HepG2 (cell line): ENCODE results near the gene ETNK1. TPM values are rescaled to one million over a fixed set of nuclear protein-coding genes. Genes with fewer than 3 reads are reported as not detected.

Experiments used
- ATAC-seq: fragments of 200-7000 bp; cut with Tn5 transposase; 3 replicates; pipeline ENCODE4 v1.9.1; 2020; ENCODE audit warnings: mild to moderate bottlenecking, moderate library complexity
- BruUV-seq: library from RNA; stranded (reverse); fragments of 400-500 nt; replicated peaks from 2 replicates; lab custom pipeline; 2021; lab: Mats Ljungman, UMichigan
- CTCF ChIA-PET: fragments of 300-600 bp; formaldehyde crosslinking; extraction: SDS; loops from one replicate; lab custom pipeline; 2021; ENCODE audit warnings: low total read pairs, inconsistent platforms, low intra/inter-chr PET ratio; lab: Yijun Ruan, JAX
- POLR2A ChIA-PET: fragments of 350-600 bp; sonication (Branson Sonifier 250); formaldehyde crosslinking; loops from one replicate; lab custom pipeline; 2020; ENCODE audit warnings: antibody characterized with exemption, inconsistent platforms; lab: Yijun Ruan, JAX
- DNase-seq: peaks from one replicate; pipeline ENCODE4 v3.0.0-alpha.2; 2015; ENCODE audit warnings: low spot score
- FAIRE-seq: peaks from 3 replicates; lab custom pipeline; 2011; peaks lifted over from hg19 to GRCh38; lab: Jason Lieb, UNC
- H2AFZ ChIP-seq: one replicate; pipeline ENCODE4 v1.6.1; 2011; ENCODE audit warnings: low read length, inconsistent platforms
- H3K27ac ChIP-seq: fragments of 300-600 bp; 3 replicates; pipeline ENCODE4 v1.8.0; 2011; ENCODE audit warnings: mixed run types, mild to moderate bottlenecking, mixed read lengths, low read length, inconsistent platforms; ENCODE audit not compliant: insufficient read depth; ENCODE audit errors: extremely low read length
- H3K27me3 ChIP-seq, 2 experiments: fragments of 200-600 bp in 1 of 2; 2 replicates in 1 of 2; 3 replicates in 1 of 2; pipeline versions ENCODE4 v1.6.0 to v1.8.0; 2011; ENCODE audit warnings: low read length in 2 of 2, mild to moderate bottlenecking in 2 of 2, moderate library complexity in 2 of 2, inconsistent platforms in 1 of 2; ENCODE audit not compliant: insufficient read depth in 2 of 2, control insufficient read depth in 1 of 2
- H3K36me3 ChIP-seq, 2 experiments: fragments of 200-600 bp in 1 of 2; replicated peaks in 1 of 2; 2 replicates in 1 of 2; 3 replicates in 1 of 2; pipeline versions ENCODE4 v1.5.1 to v1.8.0; 2011; ENCODE audit warnings: low read length in 2 of 2, inconsistent platforms in 1 of 2; ENCODE audit not compliant: insufficient read depth in 2 of 2, control insufficient read depth in 1 of 2
- H3K4me1 ChIP-seq: 2 replicates; pipeline ENCODE4 v1.5.1; 2012; ENCODE audit warnings: low read length, inconsistent platforms; ENCODE audit not compliant: insufficient read depth
- H3K4me2 ChIP-seq: 2 replicates; pipeline ENCODE4 v1.6.0; 2011; ENCODE audit warnings: low read depth, low read length, inconsistent platforms
- H3K4me3 ChIP-seq, 3 experiments: fragments of 200-600 bp in 1 of 3; sonication (generic), shearing (Covaris generic) in 1 of 3; replicated peaks in 1 of 3; 2 replicates each; pipeline ENCODE4 v1.5.1; 2011 to 2016; ENCODE audit warnings: low read length in 3 of 3, inconsistent platforms in 2 of 3, low read depth in 2 of 3, mild to moderate bottlenecking in 2 of 3, control low read depth in 1 of 3, mixed read lengths in 1 of 3; ENCODE audit not compliant: insufficient read depth in 1 of 3
- H3K79me2 ChIP-seq: one replicate; pipeline ENCODE4 v1.6.1; 2011; ENCODE audit warnings: low read length, inconsistent platforms; ENCODE audit not compliant: insufficient read depth
- H3K9ac ChIP-seq: 2 replicates; pipeline ENCODE4 v1.6.0; 2011; ENCODE audit warnings: mild to moderate bottlenecking, low read depth, low read length, inconsistent platforms; ENCODE audit not compliant: insufficient read depth
- H3K9me3 ChIP-seq: 2 replicates; pipeline ENCODE4 v1.5.1; 2012; ENCODE audit warnings: mild to moderate bottlenecking, low read length
- H4K20me1 ChIP-seq: 2 replicates; pipeline ENCODE4 v1.6.0; 2011; ENCODE audit warnings: inconsistent platforms, mild to moderate bottlenecking, low read length, moderate library complexity; ENCODE audit not compliant: insufficient read depth
- CBX1 ChIP-seq: IDR thresholded peaks from one replicate; pipeline ENCODE4 v1.6.1; 2016; ENCODE audit warnings: antibody characterized with exemption, low read depth
- CHCHD3 ChIP-seq: sonication (generic); formaldehyde crosslinking; IDR thresholded peaks from 2 replicates; pipeline ENCODE4 v1.8.0; 2022; ENCODE audit warnings: mild to moderate bottlenecking, missing genetic modification reagents, moderate library complexity
- DNMT3B ChIP-seq: conservative IDR thresholded peaks from 2 replicates; pipeline ENCODE4 v1.6.1; 2016; ENCODE audit warnings: missing biosample characterization, control low read depth
- PHF8 ChIP-seq: sonication (generic); formaldehyde crosslinking; IDR thresholded peaks from 2 replicates; pipeline ENCODE4 v1.5.0; 2020; ENCODE audit warnings: missing genetic modification reagents
- SCMH1 ChIP-seq: sonication (generic); formaldehyde crosslinking; IDR thresholded peaks from 2 replicates; pipeline ENCODE4 v1.9.0; 2021; ENCODE audit warnings: missing genetic modification reagents, mild to moderate bottlenecking, borderline replicate concordance
- SUZ12 ChIP-seq: fragments of 150-350 bp; IDR thresholded peaks from 2 replicates; pipeline ENCODE4 v1.6.1; 2014; ENCODE audit warnings: low read depth, low read length
- TARDBP ChIP-seq: sonication (generic); formaldehyde crosslinking; IDR thresholded peaks from 2 replicates; pipeline ENCODE4 v1.8.0; 2022; ENCODE audit warnings: mild to moderate bottlenecking, missing genetic modification reagents
- ZMYM3 ChIP-seq: sonication (generic); formaldehyde crosslinking; IDR thresholded peaks from 2 replicates; pipeline ENCODE4 v1.5.1; 2020; ENCODE audit warnings: mild to moderate bottlenecking, missing genetic modification reagents
- ZNF644 ChIP-seq: IDR thresholded peaks from 2 replicates; pipeline ENCODE4 v1.6.1; 2016; ENCODE audit warnings: low read depth
- ZNF720 ChIP-seq: sonication (generic); formaldehyde crosslinking; IDR thresholded peaks from 2 replicates; pipeline ENCODE4 v1.4.0; 2020; ENCODE audit warnings: missing genetic modification reagents
- WGBS: methylation state at CpG from one replicate; pipeline ENCODE4 v1.1.6; 2017; ENCODE audit warnings: low lambda C conversion rate; 5-methylcytosine and 5-hydroxymethylcytosine counted together
- in situ Hi-C: cut with HindIII; loops from 2 replicates; pipeline ENCODE4 v1.10.0; 2017; ENCODE audit warnings: low pct_unique_long_range_greater_than_20kb; ENCODE audit not compliant: extremely low pct_ligation_motif_present
- intact Hi-C: fragments of 100-400 bp; cut with micrococcal nuclease; formaldehyde crosslinking; loops from one replicate; pipeline ENCODE4 v1.10.0; 2022; ENCODE audit not compliant: unreplicated experiment
- polyA plus RNA-seq, 8 experiments: library from polyadenylated mRNA; depleted of rRNA in 3 of 8; stranded (reverse) in 7 of 8; unstranded in 1 of 8; fragments of >200 nt; fragmentation: Illumina TruSeq in 4 of 8; extraction: Trizol in 4 of 8; gene quantifications; 2 replicates each; pipeline versions ENCODE4 v1.2.1 to v1.2.3, GENCODE V29; 2011 to 2016; ENCODE audit warnings: low read depth in 4 of 8, missing spikeins in 1 of 8, mixed read lengths in 1 of 8; ENCODE audit not compliant: insufficient read depth in 1 of 8
- total RNA-seq, 5 experiments: library from RNA; depleted of rRNA; stranded (reverse); fragments of >200 nt; fragmentation: Illumina TruSeq; extraction: Trizol; gene quantifications; 2 replicates each; pipeline ENCODE4 v1.2.3, GENCODE V29; 2016; ENCODE audit warnings: low read depth in 1 of 5
- TF ChIP-seq, protein P1 (sequence below): sonication (generic); formaldehyde crosslinking; IDR thresholded peaks from 2 replicates; pipeline ENCODE4 v1.9.0; 2022; ENCODE audit warnings: missing genetic modification reagents, mild to moderate bottlenecking, borderline replicate concordance
- TF ChIP-seq, protein P2 (sequence below): IDR thresholded peaks from 2 replicates; pipeline ENCODE4 v1.6.1; 2016; ENCODE audit warnings: missing biosample characterization, missing genetic modification reagents, low read depth
- TF ChIP-seq, protein P3 (sequence below): sonication (generic); formaldehyde crosslinking; conservative IDR thresholded peaks from 2 replicates; pipeline ENCODE4 v1.8.0; 2022; ENCODE audit warnings: mild to moderate bottlenecking, moderate library complexity, missing genetic modification reagents
- TF ChIP-seq, protein P4 (sequence below): IDR thresholded peaks from 2 replicates; pipeline ENCODE4 v1.6.1; 2012; ENCODE audit warnings: low read depth, low read length, improper control_type of control experiment

Gene ETNK1
- total and polyA plus RNA-seq, 2 of the 13 experiments (the other 11 are each of a cell fraction or from before 2014, with no cell fraction given), result 14.4 to 55.7 TPM

DNA sequence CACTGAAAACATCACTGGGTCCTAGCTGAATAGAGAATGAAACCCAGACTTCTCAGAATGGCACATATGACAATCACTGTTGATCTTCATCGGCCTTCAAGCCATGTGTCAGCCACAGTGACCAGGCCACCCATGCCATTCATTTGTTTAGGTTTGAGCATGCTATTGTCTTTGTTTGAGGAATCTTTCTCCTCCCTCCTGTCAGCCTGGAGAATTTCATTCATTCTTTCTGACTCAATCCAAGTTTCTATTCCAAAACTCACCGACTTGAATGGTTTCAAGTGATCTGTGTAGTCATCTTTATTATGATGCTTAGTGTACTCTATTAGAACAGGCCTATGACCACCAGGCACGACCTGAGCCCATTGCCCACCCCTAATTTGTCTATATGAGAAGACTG lies 106.3 kb downstream of the ETNK1 start:
- no peak overlapping the region for H3K4me3 ChIP-seq
- H3K9ac ChIP-seq, result no peak overlapping the region
- FAIRE-seq (no peak), DNase-seq (no peak), ATAC-seq (no peak)
- no peak overlapping the region for H2AFZ ChIP-seq
- CTCF ChIA-PET, result no interaction called here
- H3K27ac ChIP-seq, result no peak overlapping the region
- no peaks in the 10 kb centered on the region for H3K4me1 ChIP-seq
- H3K4me2 ChIP-seq, result no peak overlapping the region
- intact Hi-C loops, result no loop called here
- TF ChIP-seq SCMH1, result no peak
- TF ChIP-seq PHF8 (CRISPR knock-in tag), result no peak
- TF ChIP-seq TARDBP (CRISPR knock-in tag), result no peak
- TF ChIP-seq CHCHD3, result no peak
- no peak for TF ChIP-seq CBX1
- TF ChIP-seq SUZ12, result no peak
- TF ChIP-seq, protein P1, sequence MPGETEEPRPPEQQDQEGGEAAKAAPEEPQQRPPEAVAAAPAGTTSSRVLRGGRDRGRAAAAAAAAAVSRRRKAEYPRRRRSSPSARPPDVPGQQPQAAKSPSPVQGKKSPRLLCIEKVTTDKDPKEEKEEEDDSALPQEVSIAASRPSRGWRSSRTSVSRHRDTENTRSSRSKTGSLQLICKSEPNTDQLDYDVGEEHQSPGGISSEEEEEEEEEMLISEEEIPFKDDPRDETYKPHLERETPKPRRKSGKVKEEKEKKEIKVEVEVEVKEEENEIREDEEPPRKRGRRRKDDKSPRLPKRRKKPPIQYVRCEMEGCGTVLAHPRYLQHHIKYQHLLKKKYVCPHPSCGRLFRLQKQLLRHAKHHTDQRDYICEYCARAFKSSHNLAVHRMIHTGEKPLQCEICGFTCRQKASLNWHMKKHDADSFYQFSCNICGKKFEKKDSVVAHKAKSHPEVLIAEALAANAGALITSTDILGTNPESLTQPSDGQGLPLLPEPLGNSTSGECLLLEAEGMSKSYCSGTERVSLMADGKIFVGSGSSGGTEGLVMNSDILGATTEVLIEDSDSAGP, result no peak
- TF ChIP-seq, protein P2, sequence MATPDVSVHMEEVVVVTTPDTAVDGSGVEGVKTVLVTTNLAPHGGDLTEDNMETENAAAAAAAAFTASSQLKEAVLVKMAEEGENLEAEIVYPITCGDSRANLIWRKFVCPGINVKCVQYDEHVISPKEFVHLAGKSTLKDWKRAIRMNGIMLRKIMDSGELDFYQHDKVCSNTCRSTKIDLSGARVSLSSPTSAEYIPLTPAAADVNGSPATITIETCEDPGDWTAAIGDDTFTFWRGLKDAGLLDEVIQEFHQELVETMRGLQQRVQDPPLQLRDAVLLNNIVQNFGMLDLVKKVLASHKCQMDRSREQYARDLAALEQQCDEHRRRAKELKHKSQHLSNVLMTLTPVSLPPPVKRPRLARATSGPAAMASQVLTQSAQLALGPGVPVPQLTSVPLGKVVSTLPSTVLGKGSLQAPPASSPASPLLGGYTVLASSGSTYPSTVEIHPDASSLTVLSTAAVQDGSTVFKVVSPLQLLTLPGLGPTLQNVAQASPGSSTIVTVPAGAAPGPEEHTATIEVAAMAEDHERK (CRISPR knock-in tag), result no peak
- TF ChIP-seq, protein P3, sequence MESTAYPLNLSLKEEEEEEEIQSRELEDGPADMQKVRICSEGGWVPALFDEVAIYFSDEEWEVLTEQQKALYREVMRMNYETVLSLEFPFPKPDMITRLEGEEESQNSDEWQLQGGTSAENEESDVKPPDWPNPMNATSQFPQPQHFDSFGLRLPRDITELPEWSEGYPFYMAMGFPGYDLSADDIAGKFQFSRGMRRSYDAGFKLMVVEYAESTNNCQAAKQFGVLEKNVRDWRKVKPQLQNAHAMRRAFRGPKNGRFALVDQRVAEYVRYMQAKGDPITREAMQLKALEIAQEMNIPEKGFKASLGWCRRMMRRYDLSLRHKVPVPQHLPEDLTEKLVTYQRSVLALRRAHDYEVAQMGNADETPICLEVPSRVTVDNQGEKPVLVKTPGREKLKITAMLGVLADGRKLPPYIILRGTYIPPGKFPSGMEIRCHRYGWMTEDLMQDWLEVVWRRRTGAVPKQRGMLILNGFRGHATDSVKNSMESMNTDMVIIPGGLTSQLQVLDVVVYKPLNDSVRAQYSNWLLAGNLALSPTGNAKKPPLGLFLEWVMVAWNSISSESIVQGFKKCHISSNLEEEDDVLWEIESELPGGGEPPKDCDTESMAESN, result no peak
- TF ChIP-seq ZNF644 (CRISPR knock-in tag), result no peak
- TF ChIP-seq DNMT3B (CRISPR knock-in tag), result no peak
- no peak for TF ChIP-seq ZNF720 (CRISPR knock-in tag)
- TF ChIP-seq, protein P4, sequence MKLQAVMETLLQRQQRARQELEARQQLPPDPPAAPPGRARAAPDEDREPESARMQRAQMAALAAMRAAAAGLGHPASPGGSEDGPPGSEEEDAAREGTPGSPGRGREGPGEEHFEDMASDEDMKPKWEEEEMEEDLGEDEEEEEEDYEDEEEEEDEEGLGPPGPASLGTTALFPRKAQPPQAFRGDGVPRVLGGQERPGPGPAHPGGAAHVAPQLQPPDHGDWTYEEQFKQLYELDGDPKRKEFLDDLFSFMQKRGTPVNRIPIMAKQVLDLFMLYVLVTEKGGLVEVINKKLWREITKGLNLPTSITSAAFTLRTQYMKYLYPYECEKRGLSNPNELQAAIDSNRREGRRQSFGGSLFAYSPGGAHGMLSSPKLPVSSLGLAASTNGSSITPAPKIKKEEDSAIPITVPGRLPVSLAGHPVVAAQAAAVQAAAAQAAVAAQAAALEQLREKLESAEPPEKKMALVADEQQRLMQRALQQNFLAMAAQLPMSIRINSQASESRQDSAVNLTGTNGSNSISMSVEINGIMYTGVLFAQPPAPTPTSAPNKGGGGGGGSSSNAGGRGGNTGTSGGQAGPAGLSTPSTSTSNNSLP, result no peak
- TF ChIP-seq ZMYM3, result no peak
- TF ChIP-seq, all 625 proteins: peak for 0
- Histone ChIP-seq H3K36me3 (no peaks in the 10 kb centered on the region), H3K79me2 (no peaks in the 10 kb centered on the region), H4K20me1 (no peaks in the 10 kb centered on the region), H3K9me3 (no peaks in the 10 kb centered on the region), H3K27me3 (no peaks in the 10 kb centered on the region; a peak in 1 of 5 replicates)
- in situ Hi-C loops, result no loop called here
- 9% methylated on average over 3 of the region's 3 CpGs for WGBS
- POLR2A ChIA-PET, result no interaction called here
- no TSS peak for BruUV-seq
